Measurements from ENCODE around the gene ATP6V1C2.

- TF ChIP-seq CTCF (conservative IDR thresholded peaks at IDR 0.05 in 1 of 2, IDR thresholded peaks at IDR 0.05 in 1 of 2; ENCODE audit: low read depth in 1 of 2, low read length in 2 of 2) (no peak), EZH2 (IDR thresholded peaks at IDR 0.05; ENCODE audit: low read length, missing control alignments) (no peak)
These were observed 12.1 kb downstream of the ATP6V1C2 start for GRCh38 chr2:10733566-10733925.
